Sigmoid colon (tissue), 7 donors: ENCODE data around the gene SLC39A9. TPM values are rescaled to one million over a fixed set of nuclear protein-coding genes. Genes with fewer than 3 reads are reported as not detected.

Experiments used
- DNase-seq: peaks from one replicate; pipeline ENCODE4 v3.0.0-alpha.2; 2019
- H3K27ac ChIP-seq, 4 donors: fragments of 200-600 bp; sonication (generic); one replicate each; pipeline ENCODE4 v1.5.1; 2016 to 2019; ENCODE audit warnings: mild to moderate bottlenecking in 1 of 4
- H3K27me3 ChIP-seq, 3 donors: fragments of 200-600 bp; sonication (generic); one replicate each; pipeline ENCODE4 v1.5.1; 2019; ENCODE audit warnings: mild to moderate bottlenecking in 1 of 3
- H3K36me3 ChIP-seq, 4 donors: fragments of 200-600 bp; sonication (generic); one replicate each; pipeline ENCODE4 v1.5.1; 2016 to 2019
- H3K4me1 ChIP-seq, 4 donors: fragments of 200-600 bp; sonication (generic); one replicate each; pipeline ENCODE4 v1.5.1; 2017 to 2019
- H3K4me3 ChIP-seq, 4 donors: fragments of 200-600 bp; sonication (generic); one replicate each; pipeline ENCODE4 v1.5.1; 2017 to 2019; ENCODE audit warnings: mild to moderate bottlenecking in 2 of 4, moderate library complexity in 1 of 4
- H3K9me3 ChIP-seq, 4 donors: fragments of 200-600 bp in 3 of 4; sonication (generic) in 3 of 4; one replicate each; pipeline versions ENCODE4 v1.5.1 to v1.6.1; 2013 to 2019
- EP300 ChIP-seq, 4 donors: sonication (generic); formaldehyde crosslinking; IDR thresholded peaks; one replicate each; pipeline ENCODE4 v1.6.1; 2017; ENCODE audit warnings: antibody characterized with exemption in 4 of 4
- POLR2A ChIP-seq, 2 donors: fragments of 450-650 bp; IDR thresholded peaks; one replicate each; pipeline ENCODE4 v1.6.1; 2016; ENCODE audit warnings: antibody characterized with exemption in 2 of 2, mild to moderate bottlenecking in 2 of 2, moderate library complexity in 2 of 2
- POLR2AphosphoS5 ChIP-seq, 4 donors: sonication (generic); formaldehyde crosslinking; IDR thresholded peaks; one replicate each; pipeline ENCODE4 v1.6.1; 2017; ENCODE audit warnings: antibody characterized with exemption in 4 of 4
- WGBS, 2 donors: extraction: QIAGEN DNeasy Blood & Tissue Kit; methylation state at CpG; one replicate each; pipeline ENCODE4 v1.1.7; 2013; 5-methylcytosine and 5-hydroxymethylcytosine counted together
- intact Hi-C: fragments of 100-400 bp; cut with DNase I; formaldehyde crosslinking; loops from one replicate; pipeline ENCODE4 v1.15.1; 2023
- polyA plus RNA-seq, 3 donors: library from polyadenylated mRNA; stranded (reverse); fragments of 200-250 nt; gene quantifications; one replicate each; pipeline ENCODE4 v1.2.3, GENCODE V29; 2013
- total RNA-seq, 4 donors: library from RNA; depleted of rRNA; stranded (reverse); fragments of >200 nt; gene quantifications; one replicate each; pipeline ENCODE4 v1.1.0, GENCODE V29; 2016
- TF ChIP-seq, protein P1 (sequence below), 4 experiments: fragments of 450-650 bp in 3 of 4; fragments of 200-600 bp in 1 of 4; IDR thresholded peaks; one replicate each; pipeline ENCODE4 v1.5.1; 2016 to 2019; ENCODE audit warnings: antibody characterized with exemption in 4 of 4, mild to moderate bottlenecking in 3 of 4, moderate library complexity in 2 of 4
- donor health status: healthy with polysubstance abuse.
- donor health status: Bipolar disorder and iron deficiency.
- donor health status: healthy.

Gene SLC39A9
- total and polyA plus RNA-seq, 7 donors = 11.4 to 47.4 (median 39.0) TPM

GRCh38 chr14:69505338-69506240 is 107.1 kb downstream of the SLC39A9 start:
- DNase-seq = no peak
- TF ChIP-seq POLR2AphosphoS5 (IDR thresholded peaks at IDR 0.05) (no peak), EP300 (IDR thresholded peaks at IDR 0.05) (no peak), POLR2A (IDR thresholded peaks at IDR 0.05) (no peak)
- TF ChIP-seq, protein P1, sequence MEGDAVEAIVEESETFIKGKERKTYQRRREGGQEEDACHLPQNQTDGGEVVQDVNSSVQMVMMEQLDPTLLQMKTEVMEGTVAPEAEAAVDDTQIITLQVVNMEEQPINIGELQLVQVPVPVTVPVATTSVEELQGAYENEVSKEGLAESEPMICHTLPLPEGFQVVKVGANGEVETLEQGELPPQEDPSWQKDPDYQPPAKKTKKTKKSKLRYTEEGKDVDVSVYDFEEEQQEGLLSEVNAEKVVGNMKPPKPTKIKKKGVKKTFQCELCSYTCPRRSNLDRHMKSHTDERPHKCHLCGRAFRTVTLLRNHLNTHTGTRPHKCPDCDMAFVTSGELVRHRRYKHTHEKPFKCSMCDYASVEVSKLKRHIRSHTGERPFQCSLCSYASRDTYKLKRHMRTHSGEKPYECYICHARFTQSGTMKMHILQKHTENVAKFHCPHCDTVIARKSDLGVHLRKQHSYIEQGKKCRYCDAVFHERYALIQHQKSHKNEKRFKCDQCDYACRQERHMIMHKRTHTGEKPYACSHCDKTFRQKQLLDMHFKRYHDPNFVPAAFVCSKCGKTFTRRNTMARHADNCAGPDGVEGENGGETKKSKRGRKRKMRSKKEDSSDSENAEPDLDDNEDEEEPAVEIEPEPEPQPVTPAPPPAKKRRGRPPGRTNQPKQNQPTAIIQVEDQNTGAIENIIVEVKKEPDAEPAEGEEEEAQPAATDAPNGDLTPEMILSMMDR (IDR thresholded peaks at IDR 0.05) = no peak

GRCh38 chr14:69506241-69506595 is 107.7 kb downstream of the SLC39A9 start:
- Histone ChIP-seq H3K27ac (no peak overlapping the region), H3K36me3 (no peaks in the 10 kb centered on the region), H3K4me1 (peaks cover 0 to 8% (median 6%) of the 10 kb centered on the region in 4 donors), H3K9me3 (no peaks in the 10 kb centered on the region), H3K27me3 (no peaks in the 10 kb centered on the region), H3K4me3 (no peak overlapping the region)
- no peak for TF ChIP-seq POLR2AphosphoS5 (IDR thresholded peaks at IDR 0.05)
- TF ChIP-seq EP300 (IDR thresholded peaks at IDR 0.05) = no peak
- TF ChIP-seq, protein P1 (IDR thresholded peaks at IDR 0.05) = no peak
- TF ChIP-seq POLR2A (IDR thresholded peaks at IDR 0.05) = no peak
- DNase-seq = no peak
- 60 to 63% methylated on average over 1 of the region's 1 CpG for WGBS, 2 donors
- intact Hi-C loops = no loop called here

More at GRCh38 chr14:69505338-69506240, 107.1 kb downstream of the SLC39A9 start:
- Histone ChIP-seq H3K27me3 (no peaks in the 10 kb centered on the region), H3K4me3 (no peak overlapping the region), H3K36me3 (no peaks in the 10 kb centered on the region), H3K27ac (no peak overlapping the region), H3K4me1 (peaks cover 0 to 13% (median 10%) of the 10 kb centered on the region in 4 donors), H3K9me3 (no peaks in the 10 kb centered on the region)
- intact Hi-C loops = no loop called here
- 78 to 80% methylated on average over 8 of the region's 8 CpGs for WGBS, 2 donors

Other genes starting within 250 kb of the SLC39A9 start
- 10 to 100 TPM; 36.4 to 56.8 (median 40.5) TPM for gene DCAF5, start 245.6 kb upstream of the SLC39A9 start, total RNA-seq
- 10 to 100 TPM; 13.2 to 23.6 (median 15.7) TPM for gene DCAF5, start 245.6 kb upstream of the SLC39A9 start, polyA plus RNA-seq
- gene EXD2, start 207.2 kb upstream of the SLC39A9 start, total RNA-seq = 10 to 100 TPM; 14.7 to 18.0 (median 16.8) TPM
- 10 to 100 TPM in 1 of 3 donors, 1 to 10 TPM in 2; 1.8 to 13.5 (median 1.8) TPM for gene EXD2, start 207.2 kb upstream of the SLC39A9 start, polyA plus RNA-seq
- gene GALNT16, start 138.5 kb upstream of the SLC39A9 start, total RNA-seq = 10 to 100 TPM in 2 of 4 donors, 1 to 10 TPM in 2; 4.3 to 20.5 (median 9.4) TPM
- 1 to 10 TPM in 2 of 3 donors, not detected in 1; 2.4 to 3.0 TPM for gene GALNT16, start 138.5 kb upstream of the SLC39A9 start, polyA plus RNA-seq
- gene ERH, start 393 bp upstream of the SLC39A9 start, total RNA-seq = 100 to 1,000 TPM in 2 of 4 donors, 10 to 100 TPM in 2; 65.6 to 106 (median 87.9) TPM
- gene ERH, start 393 bp upstream of the SLC39A9 start, polyA plus RNA-seq = 100 to 1,000 TPM; 136 to 168 (median 157) TPM
- under 1 TPM in 3 of 4 donors, not detected in 1; under 0.01 to 0.55 (median 0.16) TPM for gene PLEKHD1, start 86.0 kb downstream of the SLC39A9 start, total RNA-seq
- under 1 TPM in 2 of 3 donors, not detected in 1; under 0.01 to 0.06 TPM for gene PLEKHD1, start 86.0 kb downstream of the SLC39A9 start, polyA plus RNA-seq
- not detected for gene CCDC177, start 176.2 kb downstream of the SLC39A9 start, total RNA-seq
- gene CCDC177, start 176.2 kb downstream of the SLC39A9 start, polyA plus RNA-seq = not detected
- 10 to 100 TPM; 13.5 to 62.0 (median 18.6) TPM for gene SUSD6, start 212.9 kb downstream of the SLC39A9 start, total RNA-seq
- 10 to 100 TPM in 2 of 3 donors, 1 to 10 TPM in 1; 5.4 to 36.7 (median 10.4) TPM for gene SUSD6, start 212.9 kb downstream of the SLC39A9 start, polyA plus RNA-seq